Superior temporal gyrus (tissue), 1 donor: ENCODE results near the gene BEST1.
"Not testable (repeated sequence)": the region's sequence is repeated elsewhere in the genome, so short reads cannot be mapped to it uniquely, and the experiment has no call there.

Experiments used
- DNase-seq: peaks from one replicate; pipeline ENCODE4 v3.0.0-alpha.2; 2016; ENCODE audit errors: extremely low spot score

Gene BEST1

GRCh38 chr11:61947486-61948210 is 2.5 kb upstream of the BEST1 start:
- DNase-seq, result peak; percentile 97

- DNase-seq, result peak; percentile 18
These were observed 1.6 kb upstream of the BEST1 start for GRCh38 chr11:61948505-61948904.

DNA sequence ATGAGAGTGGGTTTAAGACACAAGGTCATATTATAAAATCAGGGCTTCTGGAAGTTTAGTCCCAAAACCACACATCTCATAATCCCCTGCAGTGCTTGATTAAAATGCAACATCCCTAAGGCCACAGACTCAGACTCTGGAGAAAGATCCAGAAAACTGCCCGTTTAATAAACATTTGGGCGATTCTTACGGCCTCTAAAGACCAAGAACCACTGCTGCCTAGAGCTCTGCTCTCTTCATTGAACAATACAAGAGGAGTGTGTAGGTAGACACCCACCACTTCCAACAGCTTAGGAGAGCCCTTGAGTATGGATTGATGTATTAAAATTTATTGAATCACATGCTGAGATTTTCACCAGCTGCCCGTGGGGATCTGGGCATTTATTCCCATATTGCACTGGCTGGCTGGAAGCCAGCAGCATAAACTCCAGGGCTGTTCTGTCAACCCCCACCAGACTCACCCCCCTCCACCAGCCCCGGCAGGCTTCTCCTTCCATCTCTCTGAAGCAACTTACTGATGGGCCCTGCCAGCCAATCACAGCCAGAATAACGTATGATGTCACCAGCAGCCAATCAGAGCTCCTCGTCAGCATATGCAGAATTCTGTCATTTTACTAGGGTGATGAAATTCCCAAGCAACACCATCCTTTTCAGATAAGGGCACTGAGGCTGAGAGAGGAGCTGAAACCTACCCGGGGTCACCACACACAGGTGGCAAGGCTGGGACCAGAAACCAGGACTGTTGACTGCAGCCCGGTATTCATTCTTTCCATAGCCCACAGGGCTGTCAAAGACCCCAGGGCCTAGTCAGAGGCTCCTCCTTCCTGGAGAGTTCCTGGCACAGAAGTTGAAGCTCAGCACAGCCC is 749 bp upstream of the BEST1 start:
- DNase-seq, result peak; percentile 99

- DNase-seq, result peak; percentile 21
These were observed 1.5 kb downstream of the BEST1 start for GRCh38 chr11:61951484-61952135.

DNA sequence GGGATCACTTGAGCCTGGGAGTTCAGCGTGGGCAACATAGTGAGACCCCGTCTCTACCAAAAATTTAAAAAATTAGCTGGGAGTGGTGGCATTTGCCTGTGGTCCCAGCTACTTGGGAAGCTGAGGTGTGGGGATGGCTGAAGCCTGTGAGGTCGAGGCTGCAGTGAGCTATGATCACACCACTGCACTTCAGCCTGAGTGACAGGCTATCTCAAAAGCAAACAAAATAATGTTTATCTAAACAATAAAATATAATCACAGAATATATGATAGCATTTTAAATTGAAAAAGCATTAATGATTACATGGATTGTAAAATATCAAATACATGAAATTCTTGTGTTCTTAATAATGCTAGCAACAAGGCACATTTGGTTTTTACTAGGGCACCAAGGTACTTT is 2.7 kb downstream of the BEST1 start:
- DNase-seq, result no peak

DNA sequence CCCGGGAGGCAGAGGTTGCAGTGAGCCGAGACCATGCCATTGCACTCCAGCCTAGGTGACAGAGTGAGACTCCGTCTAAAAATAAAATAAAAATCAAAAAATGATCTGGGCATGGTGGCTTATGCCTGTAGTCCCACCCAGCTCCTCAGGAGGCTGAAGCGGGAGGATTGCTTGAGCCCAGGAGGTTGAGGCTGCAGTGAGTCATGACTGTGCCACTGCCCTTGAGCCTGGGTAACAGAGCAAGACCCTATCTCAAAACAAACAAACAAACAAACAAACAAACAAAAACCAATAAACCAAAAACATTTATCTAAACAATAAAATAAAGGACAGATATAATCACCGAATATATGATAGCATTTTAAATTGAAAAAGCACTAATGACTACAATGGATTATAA is 3.5 kb downstream of the BEST1 start:
- DNase-seq, result not testable (repeated sequence)

DNA sequence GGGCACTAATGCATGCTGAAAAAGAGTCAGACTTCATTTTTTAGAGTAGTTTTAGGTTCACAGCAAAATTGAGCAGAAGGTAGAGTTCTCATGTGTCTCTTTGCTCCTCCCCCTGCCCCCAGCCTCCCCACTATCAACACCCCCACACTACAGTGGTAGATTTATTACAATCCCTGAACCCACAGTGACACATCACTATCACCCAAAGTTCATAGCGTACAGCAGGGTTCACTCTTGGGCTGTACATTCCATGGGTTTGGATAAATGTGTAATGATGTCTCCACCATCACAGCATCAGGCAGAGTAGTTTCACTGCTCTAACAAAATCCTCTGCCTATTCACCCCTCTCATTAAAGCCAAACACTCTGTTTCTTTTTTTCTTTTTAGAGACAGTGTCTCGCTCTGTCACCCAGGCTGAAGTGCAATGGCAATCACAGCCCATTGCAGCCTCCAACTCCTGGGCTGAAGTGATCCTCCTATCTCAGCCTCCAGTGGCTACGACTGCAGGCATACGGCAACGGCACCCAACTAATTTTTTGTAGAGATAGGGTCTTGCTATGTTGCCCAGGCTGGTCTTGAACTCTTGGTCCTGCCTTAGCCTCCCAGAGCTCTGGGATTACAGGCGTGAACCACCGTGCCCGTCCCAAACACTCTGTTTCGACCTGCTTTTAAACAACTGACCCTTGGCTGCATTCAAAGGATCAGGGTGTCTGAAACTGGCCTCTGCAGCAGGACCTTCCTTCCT is 4.1 kb downstream of the BEST1 start:
- peak; percentile 9 for DNase-seq

- peak; percentile 42 for DNase-seq
These were observed 4.8 kb downstream of the BEST1 start for GRCh38 chr11:61954851-61955421.

GRCh38 chr11:61955422-61956135 is 5.4 kb downstream of the BEST1 start:
- no peak for DNase-seq

DNA sequence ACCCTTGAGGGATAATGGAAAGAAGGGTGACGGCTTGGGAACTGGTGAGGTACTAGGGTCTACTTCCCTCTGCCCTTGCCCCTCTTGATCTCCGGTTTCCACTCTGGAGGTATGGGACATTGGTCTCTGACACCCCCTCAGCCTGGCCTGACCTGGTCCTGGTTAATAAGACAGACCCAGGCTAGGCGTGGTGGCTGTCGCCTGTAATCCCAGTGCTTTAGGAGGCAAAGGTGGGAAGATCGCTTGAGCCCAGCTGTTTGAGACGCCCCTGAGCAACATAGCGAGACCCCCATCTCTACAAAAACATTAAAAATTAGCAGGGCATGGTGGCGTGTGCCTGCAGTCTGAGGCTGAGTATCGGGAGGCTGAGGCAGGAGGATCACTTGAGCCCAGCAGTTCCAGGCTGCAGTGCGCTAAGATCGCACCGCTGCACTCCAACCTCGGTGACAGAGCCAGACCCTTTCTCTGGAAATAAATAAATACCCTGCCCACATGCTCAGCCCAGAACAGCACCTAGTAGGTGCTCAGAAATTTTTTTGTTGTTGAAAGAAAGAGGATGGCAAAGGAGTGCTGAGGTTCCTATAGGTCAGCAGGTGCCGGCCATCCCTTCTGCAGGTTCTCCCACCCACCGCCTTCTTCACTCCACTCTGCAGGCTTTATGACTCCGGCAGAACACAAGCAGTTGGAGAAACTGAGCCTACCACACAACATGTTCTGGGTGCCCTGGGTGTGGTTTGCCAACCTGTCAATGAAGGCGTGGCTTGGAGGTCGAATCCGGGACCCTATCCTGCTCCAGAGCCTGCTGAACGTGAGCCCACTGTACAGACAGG is 6.3 kb downstream of the BEST1 start:
- no peak for DNase-seq

- DNase-seq, result no peak
These were observed 7.0 kb downstream of the BEST1 start for GRCh38 chr11:61957021-61957770.

- no peak for DNase-seq
These were observed 8.4 kb downstream of the BEST1 start for GRCh38 chr11:61958590-61958989.

DNA sequence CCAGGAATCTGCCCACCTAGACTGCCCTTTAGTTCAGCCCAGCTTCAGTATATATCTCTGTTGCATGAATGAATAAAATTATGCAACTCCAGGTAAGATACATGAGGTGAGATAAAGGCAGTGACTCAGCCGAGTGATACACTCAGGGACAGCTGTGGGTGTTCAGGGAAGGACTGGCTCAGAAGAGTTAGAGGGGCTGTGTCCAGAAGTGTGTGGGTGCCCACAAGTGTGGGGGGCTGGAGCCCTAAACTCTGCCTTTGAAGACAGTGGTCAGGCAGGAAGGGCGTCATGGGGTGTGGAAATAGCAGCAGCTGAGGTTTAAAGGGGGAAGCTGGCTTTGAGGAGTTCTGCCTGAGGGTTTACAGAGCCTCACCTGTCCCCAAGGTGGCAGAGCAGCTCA is 9.0 kb downstream of the BEST1 start:
- no peak for DNase-seq

GRCh38 chr11:61959678-61960077 is 9.5 kb downstream of the BEST1 start:
- DNase-seq, result no peak

GRCh38 chr11:61960532-61960931 is 10.4 kb downstream of the BEST1 start:
- no peak for DNase-seq

DNA sequence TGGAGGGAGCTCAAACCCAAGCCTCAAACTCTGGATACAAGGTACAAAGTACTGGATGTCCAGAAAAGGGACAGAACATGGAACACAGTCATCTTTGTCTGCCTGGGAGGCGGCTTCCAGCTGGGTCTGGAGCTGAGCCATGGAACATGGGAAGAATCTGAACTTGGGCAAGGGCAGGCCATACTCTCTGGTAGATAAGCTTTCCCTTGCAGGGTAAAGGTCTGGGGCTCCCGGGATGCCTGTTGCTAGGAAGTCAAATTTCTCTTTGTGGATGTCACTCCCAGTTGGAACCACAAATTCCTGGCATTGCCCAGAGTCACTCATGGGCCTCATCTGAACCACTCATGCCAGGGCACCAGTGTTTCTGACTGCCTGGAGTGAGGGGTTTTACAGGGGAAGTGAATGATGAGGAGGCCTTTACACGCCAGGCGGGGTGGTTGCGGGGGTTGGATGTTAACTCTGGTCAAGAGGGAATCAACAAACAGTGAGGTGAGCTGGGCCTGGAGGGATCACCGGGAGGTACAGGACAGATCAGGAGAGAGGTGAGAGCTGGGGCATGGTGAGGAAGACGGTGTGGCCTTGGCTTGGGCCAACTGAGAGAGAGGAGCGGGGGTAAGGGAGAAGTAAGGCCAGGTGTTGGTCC is 11.5 kb downstream of the BEST1 start:
- DNase-seq, result peak; percentile 89

DNA sequence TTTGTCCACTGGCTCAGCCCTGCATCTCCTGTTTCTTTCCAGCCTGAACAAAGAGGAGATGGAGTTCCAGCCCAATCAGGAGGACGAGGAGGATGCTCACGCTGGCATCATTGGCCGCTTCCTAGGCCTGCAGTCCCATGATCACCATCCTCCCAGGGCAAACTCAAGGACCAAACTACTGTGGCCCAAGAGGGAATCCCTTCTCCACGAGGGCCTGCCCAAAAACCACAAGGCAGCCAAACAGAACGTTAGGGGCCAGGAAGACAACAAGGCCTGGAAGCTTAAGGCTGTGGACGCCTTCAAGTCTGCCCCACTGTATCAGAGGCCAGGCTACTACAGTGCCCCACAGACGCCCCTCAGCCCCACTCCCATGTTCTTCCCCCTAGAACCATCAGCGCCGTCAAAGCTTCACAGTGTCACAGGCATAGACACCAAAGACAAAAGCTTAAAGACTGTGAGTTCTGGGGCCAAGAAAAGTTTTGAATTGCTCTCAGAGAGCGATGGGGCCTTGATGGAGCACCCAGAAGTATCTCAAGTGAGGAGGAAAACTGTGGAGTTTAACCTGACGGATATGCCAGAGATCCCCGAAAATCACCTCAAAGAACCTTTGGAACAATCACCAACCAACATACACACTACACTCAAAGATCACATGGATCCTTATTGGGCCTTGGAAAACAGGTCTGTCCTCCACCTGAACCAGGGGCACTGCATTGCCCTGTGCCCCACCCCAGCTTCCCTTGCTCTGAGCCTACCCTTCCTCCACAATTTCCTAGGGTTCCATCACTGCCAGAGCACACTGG is 12.3 kb downstream of the BEST1 start:
- no peak for DNase-seq

GRCh38 chr11:61963016-61963281 is 12.8 kb downstream of the BEST1 start:
- no peak for DNase-seq
